Fibroblast of skin of back (primary cell): ENCODE results near the gene GATAD2B. TPM values are rescaled to one million over a fixed set of nuclear protein-coding genes. Genes with fewer than 3 reads are reported as not detected.

Experiments used
- DNase-seq: peaks from one replicate; pipeline ENCODE4 v3.0.0-alpha.2; 2013
- polyA plus RNA-seq, 2 experiments: library from polyadenylated mRNA; unstranded; fragments of 120-200 nt; gene quantifications; one replicate each; pipeline ENCODE4 v1.2.1, GENCODE V29; 2013; ENCODE audit not compliant: insufficient read length in 2 of 2

The GATAD2B gene
- 14.5 TPM for polyA plus RNA-seq (2013, experiment 1 of 2; ENCODE audit: insufficient read length)
- polyA plus RNA-seq (2013, experiment 2 of 2; ENCODE audit: insufficient read length): 11.3 TPM

DNA sequence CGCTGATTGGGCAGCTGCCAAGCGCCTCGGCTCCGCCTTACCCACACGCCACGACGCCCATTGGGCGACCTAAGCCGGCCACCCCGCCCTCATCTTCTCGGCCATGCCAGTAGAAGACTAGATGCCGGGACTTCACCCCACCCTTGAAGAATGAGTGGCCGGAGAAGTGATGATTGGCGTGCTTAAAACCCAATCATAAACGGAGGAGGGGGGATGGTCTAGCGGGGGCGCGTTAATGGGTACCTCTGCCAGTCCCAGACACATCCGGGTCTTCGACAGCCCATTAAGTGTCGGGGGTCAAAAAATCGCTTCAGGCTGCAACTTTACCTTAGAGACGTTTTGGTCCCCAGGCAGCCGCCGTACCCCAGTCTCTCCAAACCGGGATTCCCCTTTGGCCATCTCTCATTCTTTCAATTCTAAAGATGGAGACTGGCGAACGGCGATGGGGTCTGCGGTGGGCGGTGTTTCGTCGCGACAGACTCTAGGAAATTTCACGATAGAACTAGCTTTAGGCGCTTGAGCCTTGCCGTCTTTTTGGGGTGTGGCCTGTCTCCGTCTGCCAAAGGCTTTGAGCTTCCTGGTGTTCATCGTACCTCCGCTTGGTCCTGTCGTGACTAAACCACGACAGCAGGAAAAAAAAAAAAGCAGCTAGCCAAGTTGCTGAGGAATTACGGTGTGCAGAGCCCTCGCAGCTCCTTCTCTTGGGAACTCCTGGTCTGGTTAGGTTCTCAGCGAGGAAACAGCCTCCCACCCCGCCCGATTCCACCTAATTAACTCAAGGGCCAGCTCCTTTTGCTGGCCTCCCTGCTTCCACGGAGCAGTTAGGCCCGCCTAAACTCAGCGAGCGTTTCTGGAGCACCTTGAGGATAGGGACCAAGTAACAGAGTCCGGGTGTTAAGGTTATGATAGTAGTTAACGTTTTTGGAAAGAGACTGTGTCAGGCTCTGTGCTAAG is at the start of gene GATAD2B:
TSS of gene GATAD2B (minus strand) at position 1 of the 954 bp plus-strand sequence. CDS start 94,625 bp downstream, outside the sequence.
- DNase-seq: peak; percentile 100

- DNase-seq: no peak
Observed at GRCh38 chr1:153970346-153970745, 47.6 kb upstream of the GATAD2B start.

GRCh38 chr1:153968972-153969371 is 46.2 kb upstream of the GATAD2B start:
- no peak for DNase-seq

DNA sequence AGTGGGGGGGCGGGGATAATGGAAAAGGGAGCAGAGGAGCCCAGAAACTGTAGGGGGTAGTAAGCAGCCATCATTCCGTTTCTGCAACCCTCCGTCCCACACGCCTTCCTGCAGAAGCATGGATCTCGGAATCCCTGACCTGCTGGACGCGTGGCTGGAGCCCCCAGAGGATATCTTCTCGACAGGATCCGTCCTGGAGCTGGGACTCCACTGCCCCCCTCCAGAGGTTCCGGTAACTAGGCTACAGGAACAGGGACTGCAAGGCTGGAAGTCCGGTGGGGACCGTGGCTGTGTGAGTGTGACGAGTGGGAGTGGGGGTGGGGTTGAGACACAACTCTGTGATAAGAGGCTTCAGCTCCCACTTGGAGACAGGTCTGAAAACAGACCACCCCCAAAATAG is 45.6 kb upstream of the GATAD2B start:
- no peak for DNase-seq

GRCh38 chr1:153968000-153968363 is 45.2 kb upstream of the GATAD2B start:
- DNase-seq: no peak

DNA sequence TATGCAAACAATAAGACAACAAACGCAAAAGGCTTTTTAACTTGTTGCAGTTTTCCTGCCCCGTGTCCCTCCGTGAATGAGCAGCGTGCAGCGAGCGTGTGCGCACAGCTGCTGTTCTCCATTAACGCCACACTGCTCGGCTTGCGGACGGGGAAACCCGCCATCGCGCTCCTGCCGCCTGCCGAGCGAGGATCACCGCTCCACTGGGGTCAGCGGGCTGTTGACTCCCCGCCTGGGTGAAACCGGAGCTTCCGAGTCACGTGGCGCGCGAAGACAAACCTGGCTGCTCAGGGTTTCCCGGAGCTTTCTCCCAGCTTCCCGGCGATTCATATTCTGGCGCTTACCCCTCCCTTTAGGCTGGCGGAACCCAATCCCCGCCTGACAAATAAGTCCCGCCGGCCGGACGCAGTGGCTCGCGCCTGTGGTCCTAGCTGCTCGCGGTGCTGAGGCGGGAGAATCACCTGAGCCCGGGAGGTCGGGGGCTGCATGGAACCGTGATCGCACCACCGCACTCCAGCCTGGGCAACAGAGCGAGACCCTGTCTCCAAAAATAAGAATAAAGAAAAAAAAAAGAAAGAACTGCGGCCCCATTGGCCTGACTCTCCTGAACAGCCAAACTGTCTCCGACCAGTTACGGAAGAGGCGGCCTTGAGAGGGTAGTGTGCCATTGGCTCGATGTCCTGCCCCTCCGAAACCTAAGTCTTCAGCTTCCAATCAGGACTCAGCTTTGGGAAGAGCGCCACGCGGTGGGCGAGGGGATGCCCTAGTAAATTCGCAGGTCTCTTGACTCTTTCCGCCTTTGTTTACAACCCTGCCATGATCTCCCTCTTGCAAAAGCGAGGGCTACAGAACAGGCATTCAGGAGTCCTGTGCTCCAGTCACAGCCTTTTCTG is 44.6 kb upstream of the GATAD2B start, which contains the start of gene CREB3L4:
TSS of gene CREB3L4 (plus strand) at position 796 of the 893 bp plus-strand sequence. CDS start 624 bp downstream, outside the sequence.
- peak; percentile 99 for DNase-seq

DNA sequence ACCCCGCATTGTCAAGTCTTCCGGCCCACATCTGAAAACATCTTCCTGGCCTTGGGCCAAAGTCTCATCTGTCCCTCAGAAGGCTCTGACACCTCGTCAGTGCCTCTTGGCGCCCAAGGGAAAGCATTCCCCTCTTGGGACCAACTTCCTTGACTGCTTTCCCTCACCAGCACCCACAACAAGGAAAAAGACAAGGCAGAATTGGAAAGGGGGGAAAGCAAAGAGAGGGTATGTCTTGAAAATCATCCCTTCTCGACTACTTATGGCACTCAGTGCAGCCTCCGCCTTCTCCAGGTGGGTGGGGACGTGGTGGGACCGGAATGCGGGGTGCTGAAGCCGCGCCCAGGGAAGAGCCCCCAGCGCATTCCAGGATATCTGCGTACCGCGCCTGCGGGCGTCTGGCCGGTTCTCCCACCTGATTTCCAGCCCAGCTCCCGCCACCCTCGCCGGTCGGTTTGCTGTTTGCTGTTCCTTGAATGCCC is 41.1 kb upstream of the GATAD2B start:
- DNase-seq: peak; percentile 22

DNA sequence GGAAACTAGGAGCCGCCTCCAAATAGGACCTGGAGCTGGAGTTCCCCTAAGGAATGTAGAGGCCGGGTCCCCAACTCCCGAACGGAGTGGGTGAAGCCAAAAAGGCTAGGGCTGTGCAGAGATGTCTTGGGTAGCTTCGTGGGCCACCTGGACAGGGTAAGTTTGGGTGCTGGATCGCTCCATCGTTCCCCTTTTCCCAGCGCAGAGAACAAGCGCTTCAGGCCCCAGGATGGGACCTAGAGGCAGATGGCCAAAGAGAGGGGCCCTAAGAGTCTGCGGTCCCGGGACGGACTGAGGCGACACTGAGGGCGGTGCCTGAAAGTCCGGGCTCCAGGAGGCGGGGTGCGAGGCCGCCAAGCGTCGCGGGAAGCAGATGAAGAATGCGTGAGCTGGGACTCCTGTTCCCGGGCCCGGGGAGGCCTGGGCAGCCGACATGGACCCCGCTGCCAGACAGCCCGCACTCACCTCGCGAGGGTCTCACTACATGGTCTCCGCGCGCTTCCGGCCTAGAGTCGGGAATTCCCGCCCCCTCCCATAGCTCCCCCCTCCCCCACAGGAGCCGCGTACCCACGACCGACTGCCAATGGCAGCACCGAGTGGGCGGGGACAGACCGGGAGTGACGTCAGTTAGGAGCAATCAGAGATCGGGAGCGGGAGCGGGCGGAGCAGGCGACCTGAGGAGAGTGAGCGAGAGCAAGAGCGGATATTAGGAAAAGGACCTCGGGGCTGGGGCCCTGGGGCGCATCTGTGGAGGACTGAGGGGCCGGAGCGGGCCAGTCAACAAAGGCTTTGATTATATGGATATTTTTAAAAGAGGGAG is 40.5 kb upstream of the GATAD2B start, which contains the start of gene SLC39A1:
TSS of gene SLC39A1 (minus strand) at position 508 of the 820 bp plus-strand sequence. CDS start 822 bp downstream, outside the sequence.
- DNase-seq: peak; percentile 96

GRCh38 chr1:153962088-153963029 is 39.6 kb upstream of the GATAD2B start:
- DNase-seq: peak; percentile 69

DNA sequence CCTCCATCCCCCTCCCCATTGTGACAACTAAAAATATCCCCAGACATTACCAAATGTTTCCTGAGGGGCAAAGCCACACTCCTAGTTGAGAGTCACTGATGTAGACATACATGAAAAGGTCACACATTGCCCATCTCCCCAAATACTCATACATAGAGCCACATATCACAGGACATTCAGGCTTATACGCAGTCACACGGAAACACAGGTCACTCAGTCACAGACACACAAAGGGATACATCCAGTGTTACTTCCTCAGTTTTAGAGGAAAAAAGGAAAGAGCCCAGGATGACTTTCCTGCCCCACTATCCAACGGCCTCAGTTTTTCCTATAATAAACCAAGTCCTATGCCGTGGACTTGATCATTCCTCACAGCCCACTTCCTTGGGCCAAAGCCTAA is 38.6 kb upstream of the GATAD2B start:
- DNase-seq: no peak

GRCh38 chr1:153960206-153960605 is 37.4 kb upstream of the GATAD2B start:
- no peak for DNase-seq

DNA sequence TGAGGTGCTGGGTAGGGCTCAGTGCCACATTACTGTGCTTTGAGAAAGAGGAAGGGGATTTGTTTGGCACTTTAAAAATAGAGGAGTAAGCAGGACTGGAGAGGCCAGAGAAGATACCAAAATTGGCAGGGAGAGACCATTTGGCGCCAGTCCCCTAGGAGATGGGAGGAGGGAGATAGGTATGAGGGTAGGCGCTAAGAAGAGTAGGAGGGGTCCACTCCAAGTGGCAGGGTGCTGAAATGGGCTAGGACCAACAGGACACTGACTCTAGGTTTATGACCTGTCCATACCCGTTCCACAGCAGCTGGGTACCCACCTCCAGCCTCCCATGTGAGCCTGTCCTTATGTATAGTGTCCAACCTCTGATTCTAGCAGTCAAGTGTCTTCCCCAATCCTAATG is 36.7 kb upstream of the GATAD2B start:
- DNase-seq: no peak

DNA sequence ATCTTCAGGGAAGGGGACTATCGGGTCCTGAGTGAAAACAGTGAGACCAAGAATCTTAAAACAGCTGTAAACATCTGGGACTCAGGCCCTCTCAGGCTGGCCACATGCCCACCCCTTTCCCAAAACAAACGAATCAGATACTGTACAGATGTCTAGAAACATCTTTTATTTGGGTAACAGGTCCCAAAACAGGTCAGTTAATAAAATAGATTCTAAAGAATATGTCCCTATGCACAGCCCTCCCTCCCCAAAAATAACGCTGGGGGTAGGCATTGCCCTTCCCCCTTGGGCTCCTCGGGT is 36.1 kb upstream of the GATAD2B start:
- no peak for DNase-seq

GRCh38 chr1:153958111-153958960 is 35.6 kb upstream of the GATAD2B start, which contains the start of gene CRTC2:
CRTC2 (minus strand) TSS chr1:153958612; CDS start chr1:153958497, 115 bp downstream.
- peak; percentile 99 for DNase-seq

- no peak for DNase-seq
Observed at GRCh38 chr1:153957744-153958110, 35.0 kb upstream of the GATAD2B start.

- no peak for DNase-seq
Observed at GRCh38 chr1:153956997-153957715, 34.4 kb upstream of the GATAD2B start.

GRCh38 chr1:153954826-153955225 is 32.1 kb upstream of the GATAD2B start:
- DNase-seq: no peak

DNA sequence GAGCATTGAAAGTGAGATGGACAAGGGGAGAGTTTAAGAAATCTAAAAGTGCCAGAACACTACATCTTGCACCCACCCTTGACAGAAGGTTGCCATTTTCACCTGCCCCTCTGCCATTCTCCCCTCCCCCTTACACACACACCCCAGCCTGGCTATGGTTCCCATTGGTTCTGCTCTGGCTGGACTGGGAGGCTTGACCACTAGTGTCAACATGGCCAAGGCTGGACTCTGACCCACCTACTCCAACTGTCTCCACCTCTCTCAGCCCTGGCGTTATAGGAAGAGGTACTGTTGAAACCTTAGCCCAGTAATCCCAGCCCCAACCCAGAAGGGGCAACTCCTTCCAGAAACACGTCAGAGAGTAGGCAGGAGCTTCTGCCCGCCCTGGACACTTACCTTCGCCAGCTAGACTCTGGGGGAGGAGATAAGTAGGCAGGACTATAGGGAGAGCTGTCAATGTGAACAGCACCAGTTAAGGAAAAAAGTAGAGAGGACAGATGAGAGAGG is 31.1 kb upstream of the GATAD2B start:
- no peak for DNase-seq

GRCh38 chr1:153951801-153952200 is 29.0 kb upstream of the GATAD2B start:
- DNase-seq: no peak
